GM12864 (cell line): ENCODE results near the gene MAGEB6.
"Not testable (repeated sequence)": the region's sequence is repeated elsewhere in the genome, so short reads cannot be mapped to it uniquely, and the experiment has no call there.

Source experiments
- DNase-seq: peaks from one replicate; pipeline ENCODE4 v3.0.0-alpha.2; 2011; ENCODE audit warnings: low read depth
- H3K4me3 ChIP-seq: 2 replicates; pipeline ENCODE4 v1.5.1; 2011; ENCODE audit warnings: mild to moderate bottlenecking, low read depth, low read length, control low read depth
- CTCF ChIP-seq: IDR thresholded peaks from 2 replicates; pipeline ENCODE4 v1.5.1; 2011; ENCODE audit warnings: low read depth, mild to moderate bottlenecking, moderate library complexity, low read length, control low read depth, inconsistent platforms; ENCODE audit errors: missing control alignments

Gene MAGEB6

GRCh38 chrX:26192204-26192603 is at the start of gene MAGEB6:
TSS of gene MAGEB6 (plus strand) at chrX:26192440. CDS start at chrX:26193847, 1,407 bp downstream.
- no peak for TF ChIP-seq CTCF
- DNase-seq, result no peak
- no peak within 1 kb of the TSS for H3K4me3 ChIP-seq

GRCh38 chrX:26146024-26146423 is 46.2 kb upstream of the MAGEB6 start:
- no peak for TF ChIP-seq CTCF
- H3K4me3 ChIP-seq, result no peak overlapping the region
- DNase-seq, result no peak

GRCh38 chrX:26160301-26160700 is 31.9 kb upstream of the MAGEB6 start, which contains the start of gene MAGEB6B:
TSS of gene MAGEB6B (plus strand) at chrX:26160601. CDS start at chrX:26160601, 0 bp downstream.
- no peak for TF ChIP-seq CTCF
- DNase-seq, result no peak
- H3K4me3 ChIP-seq, result no peak within 1 kb of the TSS

- no peak for DNase-seq
- no peak for TF ChIP-seq CTCF
- no peak overlapping the region for H3K4me3 ChIP-seq
Measured at GRCh38 chrX:26203561-26203960, 11.3 kb downstream of the MAGEB6 start.

- not testable (repeated sequence) for DNase-seq, H3K4me3 ChIP-seq
Measured at GRCh38 chrX:26204717-26205116, 12.5 kb downstream of the MAGEB6 start.

GRCh38 chrX:26208012-26208411 is 15.8 kb downstream of the MAGEB6 start:
- no peak for DNase-seq
- no peak overlapping the region for H3K4me3 ChIP-seq
- TF ChIP-seq CTCF, result no peak

- TF ChIP-seq CTCF, result no peak
- no peak for DNase-seq
- no peak within 1 kb of the TSS for H3K4me3 ChIP-seq
Measured at GRCh38 chrX:26215869-26216268, 23.6 kb downstream of the MAGEB6 start, which contains the start of gene MAGEB5. TSS of gene MAGEB5 (plus strand) at chrX:26216169. CDS start at chrX:26217302, 1,133 bp downstream.
